ENCODE measurements around the gene GIPC2. TPM values are rescaled to one million over a fixed set of nuclear protein-coding genes. Genes with fewer than 3 reads are reported as not detected.
"Not testable (repeated sequence)": the region's sequence is repeated elsewhere in the genome, so short reads cannot be mapped to it uniquely, and the experiment has no call there.

The GIPC2 gene
- total RNA-seq (ENCODE audit: insufficient read depth, low replicate concordance): 9.4 TPM

GRCh38 chr1:78045926-78046778, at the start of gene GIPC2:
Gene GIPC2, plus strand, starts transcription at chr1:78045966. Its CDS starts 129 bp downstream, at chr1:78046095.
- peak; percentile 24 for DNase-seq (ENCODE audit: low spot score)

GRCh38 chr1:77996734-77997133, 49.0 kb upstream of the GIPC2 start:
- no peak for DNase-seq (ENCODE audit: low spot score)

GRCh38 chr1:78000536-78000935, 45.2 kb upstream of the GIPC2 start:
- DNase-seq (ENCODE audit: low spot score): not testable (repeated sequence)

- no peak for DNase-seq (ENCODE audit: low spot score)
Observed at GRCh38 chr1:78003070-78003746, 42.6 kb upstream of the GIPC2 start.

GRCh38 chr1:78003882-78004718, 41.7 kb upstream of the GIPC2 start:
- DNase-seq (ENCODE audit: low spot score): peak; percentile 86

- peak; percentile 99 for DNase-seq (ENCODE audit: low spot score)
Observed at GRCh38 chr1:78004719-78005447, 40.9 kb upstream of the GIPC2 start, which contains the start of gene DNAJB4. Gene DNAJB4, plus strand, starts transcription at chr1:78004939. Its CDS starts 172 bp downstream, at chr1:78005111.

GRCh38 chr1:78005448-78005722, 40.4 kb upstream of the GIPC2 start:
- no peak for DNase-seq (ENCODE audit: low spot score)

- peak; percentile 91 for DNase-seq (ENCODE audit: low spot score)
Observed at GRCh38 chr1:78005755-78006154, 40.0 kb upstream of the GIPC2 start.

- no peak for DNase-seq (ENCODE audit: low spot score)
Observed at GRCh38 chr1:78006521-78006920, 39.2 kb upstream of the GIPC2 start.

GRCh38 chr1:78007677-78008341, 38.0 kb upstream of the GIPC2 start:
- DNase-seq (ENCODE audit: low spot score): no peak

- DNase-seq (ENCODE audit: low spot score): no peak
Observed at GRCh38 chr1:78009276-78009675, 36.5 kb upstream of the GIPC2 start.

GRCh38 chr1:78009836-78010235, 35.9 kb upstream of the GIPC2 start:
- no peak for DNase-seq (ENCODE audit: low spot score)

GRCh38 chr1:78011050-78011449, 34.7 kb upstream of the GIPC2 start:
- DNase-seq (ENCODE audit: low spot score): no peak

- no peak for DNase-seq (ENCODE audit: low spot score)
Observed at GRCh38 chr1:78015148-78015547, 30.6 kb upstream of the GIPC2 start.

- DNase-seq (ENCODE audit: low spot score): no peak
Observed at GRCh38 chr1:78019024-78019423, 26.7 kb upstream of the GIPC2 start.

GRCh38 chr1:78021134-78021533, 24.6 kb upstream of the GIPC2 start:
- not testable (repeated sequence) for DNase-seq (ENCODE audit: low spot score)

GRCh38 chr1:78029793-78030192, 16.0 kb upstream of the GIPC2 start:
- no peak for DNase-seq (ENCODE audit: low spot score)

GRCh38 chr1:78032996-78033796, 12.6 kb upstream of the GIPC2 start:
- DNase-seq (ENCODE audit: low spot score): peak; percentile 66

- DNase-seq (ENCODE audit: low spot score): no peak
Observed at GRCh38 chr1:78033797-78034172, 12.0 kb upstream of the GIPC2 start.

GRCh38 chr1:78035121-78035520, 10.6 kb upstream of the GIPC2 start:
- DNase-seq (ENCODE audit: low spot score): no peak

All from umbilical cord (tissue), 2 donors.